ENCODE measurements around the gene PNRC1. TPM values are rescaled to one million over a fixed set of nuclear protein-coding genes. Genes with fewer than 3 reads are reported as not detected.
"Not testable (repeated sequence)": the region's sequence is repeated elsewhere in the genome, so short reads cannot be mapped to it uniquely, and the experiment has no call there.

Gene PNRC1
- total RNA-seq, 1 experiment from 2014 or later = 10.8 TPM

GRCh38 chr6:89098461-89098860 lies 17.9 kb downstream of the PNRC1 start:
- no peak for DNase-seq (ENCODE audit: low read depth)

DNA sequence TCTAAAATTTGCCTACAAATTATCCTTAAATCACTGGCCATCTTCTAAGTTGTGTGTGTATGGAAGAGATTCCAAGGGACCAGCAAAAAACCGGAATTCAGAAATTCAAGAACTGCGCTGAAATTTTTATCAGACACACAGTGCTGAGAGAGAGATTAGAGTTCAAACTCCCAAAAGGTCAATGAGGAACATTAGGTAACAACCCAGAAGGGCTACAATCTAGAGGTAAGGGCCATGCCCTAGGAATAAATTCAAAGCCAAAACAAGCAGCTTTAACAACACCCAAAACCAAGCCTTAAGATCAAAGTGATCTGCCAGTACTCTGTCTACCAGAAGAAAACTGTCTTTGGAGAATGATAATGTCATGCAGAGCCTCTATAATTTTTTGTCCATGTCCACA lies 19.6 kb downstream of the PNRC1 start:
- DNase-seq (ENCODE audit: low read depth) = no peak

DNA sequence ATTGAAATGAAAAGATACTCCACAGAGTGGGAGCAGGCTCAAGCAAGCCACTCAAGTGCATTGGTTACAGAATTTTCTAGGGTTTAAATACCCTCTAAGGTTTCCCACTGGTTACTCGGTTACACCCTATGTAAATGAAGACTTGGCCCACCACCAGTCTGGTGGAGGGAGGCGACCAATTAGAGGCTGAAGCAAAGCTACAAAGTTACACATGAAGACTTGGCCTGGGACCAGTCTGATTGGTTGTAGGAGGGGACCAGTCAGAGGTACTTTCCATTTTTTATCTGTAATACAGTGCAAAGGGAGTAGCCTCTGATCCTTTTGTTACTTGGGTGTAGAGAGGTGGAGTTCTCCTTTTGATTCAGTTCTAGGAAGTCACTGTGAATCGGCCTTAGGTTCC lies 29.7 kb downstream of the PNRC1 start:
- no peak for DNase-seq (ENCODE audit: low read depth)

- DNase-seq (ENCODE audit: low read depth) = no peak
Measured at GRCh38 chr6:89111933-89112332, 31.4 kb downstream of the PNRC1 start.

GRCh38 chr6:89116702-89117101 lies 36.2 kb downstream of the PNRC1 start:
- no peak for DNase-seq (ENCODE audit: low read depth)

GRCh38 chr6:89117211-89118108 lies 36.9 kb downstream of the PNRC1 start, which contains the start of gene SRSF12:
Gene SRSF12 (minus strand): TSS chr6:89118071. CDS start chr6:89117887, 184 bp downstream.
- no peak for DNase-seq (ENCODE audit: low read depth)

DNA sequence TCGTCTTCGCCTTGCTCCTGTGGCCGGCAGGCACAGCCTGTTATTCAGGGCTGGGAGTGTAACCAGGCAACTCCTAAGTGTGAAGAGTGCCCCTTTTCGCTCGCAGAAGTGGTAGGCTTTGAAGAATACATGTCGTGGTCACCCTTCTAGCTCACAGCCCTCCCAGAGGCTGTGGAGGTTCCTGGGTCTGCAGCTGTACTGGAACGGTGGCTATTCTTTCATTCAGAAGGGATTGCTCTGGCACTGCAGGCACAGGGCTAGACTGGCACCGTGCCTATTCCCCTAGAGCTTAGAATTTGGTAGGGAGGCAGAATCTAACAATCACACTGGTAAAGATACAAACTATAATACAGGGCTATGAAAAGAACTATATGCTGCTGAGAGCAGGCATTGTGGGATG lies 38.4 kb downstream of the PNRC1 start:
- no peak for DNase-seq (ENCODE audit: low read depth)

GRCh38 chr6:89120371-89120770 lies 39.8 kb downstream of the PNRC1 start:
- DNase-seq (ENCODE audit: low read depth) = peak; percentile 25

DNA sequence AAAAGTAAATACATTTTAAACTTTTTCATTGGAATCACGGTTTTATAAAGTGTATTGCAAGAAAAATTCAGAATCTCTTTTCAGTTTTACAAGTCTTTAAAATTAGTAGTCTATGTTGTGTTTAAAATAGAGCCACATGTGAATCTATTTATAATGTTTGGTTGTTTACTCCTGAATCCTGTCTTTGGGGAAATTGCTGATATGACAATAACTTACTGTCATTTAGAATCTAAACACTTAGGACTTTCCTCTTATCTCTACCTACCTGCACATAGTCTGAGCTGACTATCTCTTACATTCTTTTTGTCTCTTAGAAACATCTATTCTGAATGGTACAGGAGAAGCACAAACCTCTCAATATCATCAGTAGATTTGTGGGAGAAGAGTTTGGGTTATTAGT lies 41.4 kb downstream of the PNRC1 start:
- DNase-seq (ENCODE audit: low read depth) = no peak

DNA sequence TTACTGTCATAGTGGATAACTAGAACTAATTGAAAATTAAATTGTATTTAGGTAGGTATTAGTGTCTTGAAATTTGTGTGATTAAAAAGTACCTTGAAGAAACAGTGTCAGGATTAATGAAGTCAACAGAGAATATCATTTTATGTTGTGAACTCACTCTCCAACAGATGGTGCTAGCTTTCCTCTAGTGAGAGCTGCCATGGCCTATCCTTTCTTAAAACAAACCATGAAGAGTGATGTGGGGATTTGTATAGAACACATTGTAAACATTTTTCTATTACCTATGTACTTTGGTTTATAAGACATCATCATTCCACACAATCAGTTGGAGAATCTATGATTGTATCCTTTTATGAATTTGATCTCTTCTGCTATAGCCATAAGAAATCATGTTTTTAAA lies 42.1 kb downstream of the PNRC1 start:
- DNase-seq (ENCODE audit: low read depth) = no peak

DNA sequence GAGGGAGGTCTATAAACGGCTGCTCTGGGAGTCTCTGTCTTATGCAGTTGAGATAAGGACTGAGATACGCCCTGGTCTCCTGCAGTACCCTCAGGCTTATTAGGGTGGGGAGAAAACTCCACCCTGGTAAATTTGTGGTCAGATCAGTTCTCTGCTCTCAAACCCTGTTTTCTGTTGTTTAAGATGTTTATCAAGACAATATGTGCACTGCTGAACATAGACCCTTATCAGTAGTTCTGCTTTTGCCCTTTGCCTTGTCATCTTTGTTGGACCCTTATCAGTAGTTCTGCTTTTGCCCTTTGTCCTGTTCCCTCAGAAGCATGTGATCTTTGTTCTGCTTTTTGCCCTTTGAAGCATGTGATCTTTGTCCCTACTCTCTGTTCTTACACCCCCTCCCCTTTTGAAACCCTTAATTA lies 47.7 kb downstream of the PNRC1 start:
- not testable (repeated sequence) for DNase-seq (ENCODE audit: low read depth)

DNA sequence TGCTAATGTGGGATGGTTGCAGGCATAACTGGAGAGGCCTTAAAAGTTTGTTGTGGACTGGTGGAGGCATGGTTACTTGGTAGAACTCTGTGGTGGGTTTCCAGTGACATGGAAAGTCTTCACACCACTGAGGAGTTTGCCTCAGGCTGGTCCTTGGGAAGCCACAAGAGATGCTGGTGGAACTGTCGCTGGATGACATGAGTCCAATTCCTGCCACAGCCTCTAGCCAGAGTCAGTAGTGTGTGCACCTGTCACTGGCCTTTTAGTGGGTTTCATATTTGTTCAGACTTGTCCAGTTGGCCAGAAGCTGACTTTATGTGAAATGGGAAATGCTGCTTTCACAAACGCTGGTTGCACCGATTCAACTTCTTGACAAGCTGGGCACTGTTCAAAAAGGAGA lies 51.0 kb downstream of the PNRC1 start:
- no peak for DNase-seq (ENCODE audit: low read depth)

DNA sequence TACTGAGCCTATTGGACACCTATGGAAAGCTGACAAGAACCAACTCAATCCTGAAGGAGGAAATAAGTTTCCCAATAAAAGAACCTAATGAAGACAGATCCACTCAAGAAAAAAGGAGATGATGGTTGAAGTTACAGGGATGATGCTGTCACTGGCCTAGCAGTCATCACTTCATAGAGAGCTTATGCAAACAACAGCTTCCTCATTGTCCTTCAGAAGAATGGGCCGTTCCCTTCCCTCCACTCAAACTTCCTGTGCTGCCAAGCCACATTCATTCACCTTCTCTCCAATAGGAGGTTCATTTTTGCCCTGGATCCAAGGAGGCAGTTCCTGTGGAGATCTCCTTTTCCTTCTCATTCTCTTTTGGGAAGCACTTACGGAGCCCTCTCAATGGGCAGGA lies 51.5 kb downstream of the PNRC1 start:
- peak; percentile 20 for DNase-seq (ENCODE audit: low read depth)

DNA sequence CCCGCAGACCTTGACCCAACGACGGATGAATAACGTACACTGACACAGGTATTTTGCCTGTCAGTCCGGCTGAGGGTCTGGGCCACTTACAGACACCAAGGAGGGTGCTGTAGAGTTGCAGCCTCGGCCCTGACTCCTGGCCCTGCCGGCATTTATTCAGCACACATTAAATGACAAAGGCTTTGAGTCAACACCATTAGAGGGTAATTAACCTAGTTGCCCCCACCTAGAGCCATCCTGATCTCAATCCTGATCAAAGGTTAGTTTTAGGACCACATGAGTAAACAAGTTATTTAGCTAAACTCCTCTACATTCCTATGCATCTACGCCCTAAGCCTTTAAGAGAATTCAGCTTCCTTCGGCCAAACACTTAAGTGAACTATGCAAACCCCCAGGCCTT lies 53.4 kb downstream of the PNRC1 start:
- no peak for DNase-seq (ENCODE audit: low read depth)

DNA sequence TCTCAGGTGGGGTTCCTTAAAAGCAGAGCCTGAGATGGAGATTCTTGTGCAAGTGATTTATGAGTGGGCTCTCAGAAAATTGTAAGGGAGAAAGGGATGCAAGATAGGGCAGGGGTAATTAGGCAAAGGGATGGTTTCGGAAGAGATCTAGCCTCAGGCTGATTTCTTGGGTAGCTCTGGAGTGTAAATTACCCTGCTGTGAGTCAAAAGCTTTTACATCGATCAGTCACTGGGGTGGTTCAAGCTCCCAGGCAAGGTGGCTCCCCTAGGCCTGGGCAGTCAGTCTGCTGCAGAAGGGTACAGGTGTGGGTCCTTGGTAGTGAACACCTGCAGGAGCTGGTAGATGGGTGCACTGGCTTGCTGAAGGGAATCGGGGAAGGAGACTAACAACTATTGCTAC lies 54.2 kb downstream of the PNRC1 start:
- no peak for DNase-seq (ENCODE audit: low read depth)

Small RNA genes within 50 kb of the gene (small RNA-seq; reads per million reads assigned to genes)
- gene RN7SL336P (not detected), gene RNU2-61P (0.86 reads per million, percentile 70 among the genes with 10 or more reads in this experiment)

Other genes starting within 250 kb of the PNRC1 start
- gene RNGTT, start 117.1 kb upstream of the PNRC1 start, total RNA-seq (2014; rRNA removed; shearing (Covaris generic)) = 17.0 and 18.1 TPM in 2 replicates
- not detected in 2 replicates for gene SRSF12, start 37.3 kb downstream of the PNRC1 start, total RNA-seq (2014; rRNA removed; shearing (Covaris generic))
- 17.5 and 22.4 TPM in 2 replicates for gene PM20D2, start 65.3 kb downstream of the PNRC1 start, total RNA-seq (2014; rRNA removed; shearing (Covaris generic))
- gene GABRR1, start 136.6 kb downstream of the PNRC1 start, total RNA-seq (2014; rRNA removed; shearing (Covaris generic)) = not detected in 2 replicates
- 0.10 TPM in 1 of 2 replicates, not detected in the other for gene GABRR2, start 234.5 kb downstream of the PNRC1 start, total RNA-seq (2014; rRNA removed; shearing (Covaris generic))

All from HT1080 (cell line).